GM21737 (cell line): Measurements from ENCODE around the gene ESPL1.

Experiments used
- ATAC-seq: cut with Tn5 transposase; IDR thresholded peaks from one replicate; pipeline ENCODE4 v1.9.1; 2021; ENCODE audit warnings: mild to moderate bottlenecking, moderate library complexity; ENCODE audit not compliant: unreplicated experiment

The ESPL1 gene

GRCh38 chr12:53230108-53230845 is 37.8 kb upstream of the ESPL1 start:
- no peak for ATAC-seq

DNA sequence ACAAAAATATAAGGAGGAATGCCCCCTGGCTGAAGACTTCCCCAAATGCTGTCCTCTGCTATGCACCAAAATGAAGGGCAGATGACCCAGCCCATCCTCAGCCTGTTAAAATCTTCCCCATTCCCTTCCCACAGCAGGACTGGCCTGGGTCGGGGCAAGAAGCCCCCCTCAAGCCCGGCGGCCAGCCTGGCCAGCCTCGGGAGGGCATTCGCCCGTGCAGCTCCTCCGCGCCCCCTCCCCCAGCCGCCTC is 36.5 kb upstream of the ESPL1 start:
- ATAC-seq = no peak

DNA sequence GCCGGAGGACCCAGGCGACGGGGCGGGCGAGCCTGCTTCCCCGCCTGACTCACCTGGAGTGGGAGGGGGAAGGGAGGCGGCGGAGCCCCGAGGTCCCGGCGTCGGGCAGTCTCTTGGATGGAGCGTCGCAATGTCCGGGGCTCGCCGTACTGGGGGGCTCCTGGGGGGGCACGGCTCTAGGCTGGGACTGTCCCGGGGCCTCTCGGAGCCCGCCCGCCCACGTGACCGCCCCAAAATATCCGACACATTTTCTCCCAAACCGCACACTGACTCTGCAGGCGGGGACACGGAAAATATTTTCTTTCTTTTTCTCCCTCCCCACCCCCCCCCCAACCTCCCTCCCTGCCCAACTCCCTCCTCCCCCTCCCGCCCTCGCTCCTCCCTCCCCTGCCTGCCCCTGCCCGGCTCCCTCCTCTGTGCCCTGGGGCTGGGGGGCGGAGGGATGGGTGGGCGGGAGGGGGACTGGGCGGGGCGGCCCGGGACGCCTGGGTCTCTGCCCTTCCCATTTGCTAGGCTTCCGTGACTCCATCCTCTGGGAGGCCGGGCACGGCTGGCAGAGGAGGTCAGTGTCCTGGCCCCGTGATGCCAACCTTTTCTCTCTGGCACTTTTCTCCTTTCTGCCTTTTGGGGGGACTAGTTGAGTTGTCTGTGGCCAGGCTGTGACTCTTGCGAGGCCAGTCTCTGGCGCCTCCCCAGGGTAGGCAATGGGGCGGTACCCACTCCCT is 36.0 kb upstream of the ESPL1 start, which contains the start of gene RARG:
TSS of gene RARG (minus strand) at position 289 of the 725 bp plus-strand sequence. CDS start 4,664 bp downstream, outside the sequence.
- no peak for ATAC-seq

GRCh38 chr12:53232646-53233461 is 35.2 kb upstream of the ESPL1 start:
- ATAC-seq = no peak

- ATAC-seq = no peak
These were observed 34.4 kb upstream of the ESPL1 start for GRCh38 chr12:53233671-53234121.

- ATAC-seq = no peak
These were observed 33.7 kb upstream of the ESPL1 start for GRCh38 chr12:53234271-53234914.

DNA sequence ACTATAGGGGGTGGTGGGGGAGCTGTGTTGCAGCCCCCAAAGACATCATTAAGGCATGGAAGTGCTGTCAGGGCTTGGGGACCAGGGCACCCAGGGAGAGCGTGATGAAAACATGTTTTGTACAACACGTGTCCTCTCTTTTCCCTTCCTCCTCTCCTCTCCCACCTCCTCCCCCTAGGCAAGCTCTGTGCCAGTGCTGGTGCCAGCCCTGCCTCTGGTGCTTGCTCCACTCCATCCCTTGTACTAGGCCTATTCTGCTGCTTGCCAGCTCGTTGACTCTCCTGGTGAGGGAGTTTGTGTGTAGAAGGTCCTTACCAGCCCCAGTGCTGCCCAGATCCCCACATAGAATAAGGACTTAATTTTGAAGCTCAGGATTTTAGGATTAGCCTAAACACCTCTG is 32.9 kb upstream of the ESPL1 start:
- no peak for ATAC-seq

DNA sequence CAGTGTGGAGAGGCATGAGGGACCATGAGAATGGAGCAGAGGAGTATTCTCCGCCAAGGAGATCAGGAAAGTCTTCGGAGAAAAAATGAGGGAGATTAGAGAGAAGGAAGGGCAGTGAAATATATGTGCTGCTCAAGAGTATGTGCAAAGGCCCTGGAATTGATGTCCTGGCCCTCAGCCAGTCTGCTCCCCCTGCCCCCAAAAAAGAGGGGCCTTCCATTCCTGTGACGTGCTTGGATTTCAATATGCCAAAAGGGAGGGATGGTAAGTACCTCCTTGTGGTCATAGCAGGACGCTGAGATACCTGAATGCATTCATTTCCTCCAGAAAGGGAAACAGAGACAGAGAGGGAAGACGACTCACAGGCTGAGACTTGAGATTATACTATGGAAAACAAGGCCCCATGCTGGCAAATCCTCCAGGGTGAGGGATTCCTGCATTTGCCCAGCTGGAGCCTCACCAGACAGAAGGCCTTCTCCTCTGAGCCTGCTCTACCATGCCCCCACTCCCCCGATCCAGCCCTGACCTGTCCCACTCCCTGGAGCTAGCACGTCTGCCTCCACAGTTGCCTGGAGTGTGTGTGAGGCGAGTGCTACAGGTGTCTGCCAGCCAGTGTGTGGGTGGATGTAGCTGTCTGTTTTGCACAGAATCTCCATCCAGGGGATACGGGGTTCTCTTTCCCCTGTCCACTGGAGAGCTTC is 32.2 kb upstream of the ESPL1 start:
- ATAC-seq = no peak

- no peak for ATAC-seq
These were observed 31.5 kb upstream of the ESPL1 start for GRCh38 chr12:53236443-53237111.

- ATAC-seq = no peak
These were observed 28.3 kb upstream of the ESPL1 start for GRCh38 chr12:53239643-53240258.

DNA sequence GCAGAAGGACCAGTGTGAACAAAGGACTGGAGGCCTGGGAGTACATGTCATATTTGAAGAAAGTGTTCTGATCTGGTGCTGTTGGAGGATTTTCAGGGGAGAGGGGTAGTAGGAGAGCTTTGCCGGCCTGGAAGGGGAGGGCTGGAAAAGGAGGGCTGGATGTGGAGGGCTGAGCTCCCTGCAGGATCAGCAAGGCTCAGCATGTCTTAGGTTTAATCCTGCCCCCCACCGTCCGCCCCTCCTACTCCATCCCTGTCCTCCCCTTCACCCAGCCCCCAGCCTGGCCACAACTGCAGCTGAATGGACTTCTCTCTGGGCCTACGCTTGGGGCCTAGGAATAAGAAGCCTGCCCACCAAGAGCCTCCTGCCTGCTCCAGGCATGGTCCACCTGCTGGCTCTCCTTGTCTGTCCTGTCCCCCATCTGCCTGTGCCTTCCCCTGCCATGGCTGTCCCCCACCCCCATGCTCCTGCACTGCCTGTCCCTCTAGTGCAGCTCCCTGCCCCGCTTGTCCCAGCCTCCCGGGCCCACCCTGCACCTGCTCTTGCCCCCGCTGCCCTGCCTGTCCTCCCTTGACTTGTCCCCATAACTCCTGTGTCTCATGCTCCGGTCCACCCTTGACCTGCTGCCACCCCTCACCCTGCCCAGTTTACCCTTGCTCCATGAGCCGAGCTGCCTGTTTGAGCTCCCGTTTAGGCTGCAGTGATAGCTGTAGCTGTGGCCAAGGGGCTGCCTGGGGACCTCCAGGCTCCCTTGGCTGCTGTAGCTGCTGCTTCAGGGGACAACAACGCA is 26.3 kb upstream of the ESPL1 start:
- ATAC-seq = no peak

GRCh38 chr12:53244337-53244736 is 23.8 kb upstream of the ESPL1 start:
- no peak for ATAC-seq

GRCh38 chr12:53245286-53245685 is 22.8 kb upstream of the ESPL1 start:
- no peak for ATAC-seq

DNA sequence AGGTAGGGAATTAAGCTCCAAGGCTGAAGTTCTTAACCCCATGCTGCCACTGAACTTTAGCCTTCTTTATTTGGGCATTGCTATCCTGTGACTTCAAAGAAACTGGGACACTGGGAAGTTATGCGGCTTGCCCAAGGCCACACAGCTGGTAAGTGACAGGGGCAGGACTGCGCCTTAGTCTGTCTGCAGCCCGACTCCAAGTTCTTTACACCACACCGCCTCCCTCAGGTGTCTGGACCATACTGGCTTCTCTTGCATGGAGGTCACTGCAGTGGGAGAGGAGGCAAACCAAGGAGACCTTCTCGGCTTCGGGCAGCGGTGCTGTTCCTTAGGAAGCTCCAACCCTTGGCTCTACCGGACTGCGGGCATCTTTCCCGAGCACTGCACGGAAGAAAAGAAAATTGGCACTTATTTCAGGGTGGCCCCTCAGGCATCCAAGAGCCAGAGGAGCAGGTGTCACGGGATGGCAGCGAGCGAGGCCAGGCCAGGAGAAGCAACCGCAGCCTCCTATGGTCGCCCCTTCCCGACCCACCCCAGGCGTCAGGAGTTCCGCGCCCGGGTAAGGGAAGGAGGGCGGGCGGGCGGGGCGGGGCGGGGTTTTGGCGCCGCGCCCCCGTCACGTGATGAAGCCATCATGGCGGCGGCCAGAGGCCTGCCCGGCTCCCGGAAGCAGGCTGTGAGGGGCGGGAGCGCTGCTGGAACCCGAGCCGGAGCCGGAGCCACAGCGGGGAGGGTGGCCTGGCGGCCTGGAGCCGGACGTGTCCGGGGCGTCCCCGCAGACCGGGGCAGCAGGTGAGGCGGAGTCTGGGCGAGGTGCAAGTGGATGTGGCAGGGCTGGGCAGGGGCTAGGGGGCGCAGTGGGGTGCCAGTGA is 16.4 kb upstream of the ESPL1 start:
- ATAC-seq = peak; percentile 68

GRCh38 chr12:53252349-53252916 is 15.7 kb upstream of the ESPL1 start:
- no peak for ATAC-seq

- ATAC-seq = no peak
These were observed 14.8 kb upstream of the ESPL1 start for GRCh38 chr12:53253298-53253697.

DNA sequence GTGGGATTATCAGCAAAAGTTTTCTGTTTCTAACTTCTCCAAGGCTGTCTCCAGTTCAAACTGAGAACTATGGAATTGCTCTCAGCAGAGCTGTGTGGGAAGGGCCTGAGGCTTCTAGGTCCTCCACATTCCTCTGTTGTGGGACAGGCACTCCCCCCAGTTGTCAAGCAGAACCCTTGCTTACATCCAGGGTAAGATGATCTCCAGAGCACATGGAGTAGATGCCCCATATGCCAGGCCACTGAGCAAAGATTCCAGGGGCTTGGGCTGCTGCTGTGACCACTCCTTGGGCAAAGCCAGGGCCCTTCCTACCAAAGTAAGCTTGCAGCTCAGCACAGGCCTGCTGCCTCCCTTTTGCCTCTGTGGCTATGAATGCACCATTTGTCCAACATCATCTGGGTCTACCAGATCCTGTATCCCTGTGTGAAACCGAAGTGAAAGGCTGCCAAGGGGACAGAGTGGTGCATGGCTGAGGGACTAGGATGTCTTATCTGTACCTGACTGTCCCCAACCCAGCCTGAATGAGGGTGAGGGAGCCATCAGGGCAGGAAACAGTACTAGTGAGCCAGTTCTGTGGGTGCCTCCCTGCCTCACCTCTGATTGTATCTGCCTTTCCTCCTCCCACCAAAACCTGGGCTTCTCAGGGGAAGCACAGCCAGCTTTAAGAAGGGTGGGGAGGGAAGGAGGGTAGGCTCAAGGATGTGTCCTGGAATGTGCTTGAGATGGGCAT is 13.1 kb upstream of the ESPL1 start:
- no peak for ATAC-seq
